Measurements from ENCODE around the gene AGPAT4.
"Not testable (repeated sequence)": the region's sequence is repeated elsewhere in the genome, so short reads cannot be mapped to it uniquely, and the experiment has no call there.

AGPAT4 gene

DNA sequence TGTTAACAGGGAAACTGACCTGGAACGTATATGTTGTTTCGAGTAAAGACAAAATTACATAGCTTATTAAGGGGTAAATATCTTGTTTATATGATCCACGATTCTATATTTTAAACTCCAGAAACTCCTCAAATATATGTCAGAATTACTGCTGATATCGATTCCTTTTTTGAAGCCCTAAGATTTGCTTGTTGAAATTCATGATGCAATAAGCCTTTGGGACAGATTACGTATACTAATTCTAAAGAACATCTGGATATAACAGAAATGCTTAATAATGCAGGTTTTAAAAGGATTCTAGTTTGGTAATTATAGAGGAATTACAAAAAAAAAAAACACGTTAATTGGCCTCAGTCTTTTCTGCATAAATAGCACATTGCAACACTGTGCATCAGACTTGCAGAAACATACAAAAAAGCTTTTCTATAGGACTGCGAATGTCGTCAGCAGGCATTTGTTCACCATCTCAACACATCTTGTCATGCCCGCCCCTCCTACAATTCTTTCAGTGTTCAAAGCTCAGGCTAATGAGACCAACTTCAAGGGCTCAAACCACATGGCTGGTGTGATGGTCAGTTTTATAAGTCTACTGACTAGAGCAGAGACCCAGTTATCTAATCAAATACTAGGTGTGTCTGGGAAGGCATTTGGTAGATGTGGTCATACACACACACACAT lies 74.9 kb downstream of the AGPAT4 start:
- DNase-seq: no peak

DNA sequence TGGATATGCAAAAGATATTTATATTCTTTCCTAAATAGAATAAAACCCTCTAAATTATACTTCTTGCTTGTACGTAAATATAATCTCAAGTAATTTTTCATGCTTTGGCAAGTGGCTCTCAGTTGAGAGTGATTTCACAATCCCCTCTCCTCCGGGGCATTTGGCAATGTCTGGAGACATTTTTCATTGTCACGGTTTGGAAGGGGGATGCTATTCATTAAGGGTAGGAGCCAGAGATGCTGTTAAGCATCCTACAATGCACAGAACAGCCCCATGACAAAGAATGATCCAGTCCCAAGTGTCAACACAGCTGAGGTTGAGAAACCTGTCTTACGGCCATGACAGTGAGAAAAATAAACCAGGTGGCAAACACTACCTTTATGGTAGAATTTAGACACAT lies 75.7 kb downstream of the AGPAT4 start:
- no peak for DNase-seq

DNA sequence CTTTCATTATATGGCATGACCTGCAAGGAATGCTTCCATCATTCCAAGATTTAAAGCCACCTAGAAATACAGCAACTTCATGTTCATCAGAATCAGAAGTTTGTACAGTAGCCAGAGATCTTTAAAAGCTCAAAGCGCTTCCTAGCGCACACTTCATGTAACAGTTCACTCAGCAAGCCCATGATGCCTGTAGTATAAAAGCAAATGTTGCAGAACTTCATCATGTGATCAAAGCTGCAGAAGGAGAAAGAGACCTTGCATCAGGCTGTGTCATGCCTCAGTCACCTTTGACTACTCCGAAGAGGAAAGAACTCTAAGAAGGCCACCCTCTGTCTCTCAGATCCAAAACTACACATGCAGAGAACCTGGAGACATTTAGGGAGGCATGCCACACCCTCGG lies 78.5 kb downstream of the AGPAT4 start:
- no peak for DNase-seq

DNA sequence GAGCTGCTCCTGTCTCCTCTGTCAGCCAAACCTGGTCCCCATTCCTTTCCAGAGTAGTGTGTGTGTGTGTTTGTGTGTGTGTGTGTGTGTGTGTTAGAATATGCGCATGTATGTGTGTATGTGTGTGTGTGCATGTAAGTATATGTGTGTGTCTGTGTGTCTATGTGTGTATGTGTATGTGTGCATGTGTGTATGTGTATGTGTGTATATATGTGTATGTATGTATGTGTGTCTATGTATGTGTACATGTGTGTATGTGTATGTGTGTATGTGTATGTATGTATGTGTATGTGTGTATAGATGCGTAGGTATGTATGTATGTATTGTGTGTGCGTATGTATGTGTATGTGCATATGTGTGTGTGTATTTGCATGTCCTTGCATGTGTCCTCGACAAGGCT lies 79.5 kb downstream of the AGPAT4 start:
- no peak for DNase-seq

DNA sequence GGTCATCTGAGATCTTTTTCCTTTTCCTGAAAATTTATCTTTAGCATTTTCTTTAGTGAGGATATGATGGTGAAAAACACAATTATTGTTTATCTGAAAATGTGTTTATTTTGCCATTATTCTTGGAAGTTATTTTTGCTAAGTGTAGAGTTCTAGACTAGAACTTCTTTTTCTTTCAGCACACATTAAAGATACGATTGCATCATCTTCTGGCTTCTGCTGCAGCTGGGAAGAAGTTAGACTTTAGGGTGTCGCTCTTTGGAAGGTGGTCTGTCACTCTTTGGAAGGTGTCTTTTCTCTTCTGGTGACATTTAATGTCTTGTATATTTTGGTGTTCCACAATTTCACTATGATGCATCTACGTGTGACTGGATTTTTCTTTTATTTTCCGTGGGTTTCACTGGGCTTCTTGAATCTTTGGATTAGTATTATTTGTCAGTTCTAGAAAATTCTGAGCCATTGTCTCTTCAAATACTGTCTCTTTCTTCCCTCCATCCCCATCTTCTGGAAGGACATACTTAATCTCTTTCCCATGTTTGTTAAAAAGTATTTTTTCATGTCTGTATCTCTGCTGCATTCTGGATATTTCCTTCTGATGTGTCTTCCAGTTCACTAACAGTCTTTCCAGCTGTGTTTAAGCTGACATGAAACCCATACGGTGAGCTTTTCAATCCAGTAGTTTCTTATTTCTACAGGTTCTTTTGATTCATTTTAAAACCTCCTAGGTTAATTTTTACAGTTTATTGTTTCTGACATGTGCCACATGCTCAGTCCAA lies 81.0 kb downstream of the AGPAT4 start:
- no peak for DNase-seq

DNA sequence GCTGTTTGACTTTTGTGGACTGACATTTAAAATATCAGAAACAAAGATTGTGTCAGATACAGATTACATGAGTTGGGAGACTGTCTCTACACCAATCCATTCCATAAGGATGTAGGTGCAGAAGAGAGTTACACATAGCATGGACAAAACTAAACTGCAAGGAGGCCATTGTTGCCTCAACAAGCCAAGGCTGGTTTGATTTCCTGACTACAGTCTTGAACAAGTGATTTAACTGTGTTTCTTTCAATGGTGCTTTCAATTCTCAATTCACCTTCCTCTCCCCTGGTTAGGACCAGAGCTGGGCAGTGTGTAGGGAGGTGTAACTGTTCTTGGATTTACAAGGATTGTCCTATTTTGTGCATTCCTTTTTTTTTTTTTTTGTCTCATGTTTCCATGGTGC lies 82.2 kb downstream of the AGPAT4 start:
- DNase-seq: no peak

DNA sequence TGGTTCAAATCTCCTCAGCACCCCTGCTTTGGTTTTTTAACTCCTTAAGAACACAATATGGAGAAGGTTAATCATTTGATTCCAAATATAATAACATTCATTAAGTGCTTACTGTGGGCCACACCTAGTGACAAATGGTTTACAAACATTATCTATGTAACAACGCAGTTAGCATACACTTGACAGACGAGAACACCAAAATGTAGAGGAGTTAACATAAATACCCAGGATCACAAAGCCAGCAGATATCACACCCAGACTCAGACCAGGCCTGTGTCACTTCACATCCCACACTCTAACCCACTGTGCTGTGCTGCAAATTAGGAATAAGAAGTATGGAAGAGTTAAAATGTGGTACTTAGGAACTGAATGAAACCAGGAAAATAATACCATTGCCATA lies 82.9 kb downstream of the AGPAT4 start:
- no peak for DNase-seq

DNA sequence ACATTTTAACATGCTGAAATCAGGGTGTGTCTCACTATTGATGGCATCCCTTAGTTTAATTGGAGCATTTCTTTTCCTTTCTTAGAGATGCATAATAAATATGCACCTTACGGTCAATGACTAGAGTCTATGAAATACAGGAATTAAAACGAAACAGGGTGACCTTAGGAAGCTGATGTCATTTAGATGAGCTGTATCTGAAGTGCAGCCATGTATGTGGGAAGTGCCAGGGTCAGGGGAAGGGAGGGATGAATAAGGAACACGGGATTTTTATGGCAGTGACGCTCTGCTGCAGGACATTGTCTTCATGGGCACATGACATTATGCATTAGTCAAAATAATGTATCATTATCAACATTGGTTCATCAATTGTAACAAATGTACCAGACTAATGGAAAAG lies 84.0 kb downstream of the AGPAT4 start:
- DNase-seq: no peak

DNA sequence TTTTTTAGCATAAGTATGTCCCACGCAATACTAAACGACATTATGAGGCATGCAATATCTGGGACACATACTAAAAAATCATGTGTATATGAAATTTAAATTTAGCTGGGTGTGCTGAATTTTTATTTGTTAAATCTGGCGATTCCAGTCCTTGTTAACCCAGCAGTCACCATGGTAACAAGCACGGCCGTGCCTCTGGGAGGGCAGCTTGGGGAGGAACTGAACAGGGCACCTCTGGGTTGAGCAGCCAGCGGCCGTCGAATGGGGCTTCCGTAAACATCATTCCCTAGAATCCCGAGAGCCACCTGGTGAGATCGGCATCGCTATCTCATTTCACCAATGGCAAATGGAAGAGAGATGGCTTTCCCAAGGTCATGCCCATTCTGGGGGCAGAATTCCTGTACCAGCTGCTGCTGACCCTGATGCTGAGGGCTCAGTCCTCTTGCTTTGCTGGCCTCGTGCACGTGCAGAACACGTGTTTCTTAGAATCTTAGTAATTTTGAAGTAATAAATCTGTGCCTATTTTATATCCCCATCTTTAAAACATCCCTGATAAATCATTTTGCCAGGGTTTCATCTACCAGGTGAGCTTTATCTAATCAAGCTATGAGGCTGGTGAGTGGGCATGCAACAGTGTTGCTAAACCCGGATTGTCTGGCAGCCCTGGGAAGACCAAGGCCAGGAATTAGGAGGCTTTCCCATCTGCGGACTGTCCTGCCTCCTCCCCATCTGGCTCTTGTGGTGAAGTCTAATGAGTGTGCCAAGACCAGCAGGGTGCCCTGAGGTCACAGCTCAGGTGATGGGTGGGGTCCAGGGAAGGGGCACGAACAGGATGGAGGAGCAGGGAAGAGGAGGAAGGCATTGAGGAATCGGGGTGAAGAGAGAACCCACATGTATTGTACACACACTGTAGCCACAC lies 85.1 kb downstream of the AGPAT4 start:
- DNase-seq: no peak

DNA sequence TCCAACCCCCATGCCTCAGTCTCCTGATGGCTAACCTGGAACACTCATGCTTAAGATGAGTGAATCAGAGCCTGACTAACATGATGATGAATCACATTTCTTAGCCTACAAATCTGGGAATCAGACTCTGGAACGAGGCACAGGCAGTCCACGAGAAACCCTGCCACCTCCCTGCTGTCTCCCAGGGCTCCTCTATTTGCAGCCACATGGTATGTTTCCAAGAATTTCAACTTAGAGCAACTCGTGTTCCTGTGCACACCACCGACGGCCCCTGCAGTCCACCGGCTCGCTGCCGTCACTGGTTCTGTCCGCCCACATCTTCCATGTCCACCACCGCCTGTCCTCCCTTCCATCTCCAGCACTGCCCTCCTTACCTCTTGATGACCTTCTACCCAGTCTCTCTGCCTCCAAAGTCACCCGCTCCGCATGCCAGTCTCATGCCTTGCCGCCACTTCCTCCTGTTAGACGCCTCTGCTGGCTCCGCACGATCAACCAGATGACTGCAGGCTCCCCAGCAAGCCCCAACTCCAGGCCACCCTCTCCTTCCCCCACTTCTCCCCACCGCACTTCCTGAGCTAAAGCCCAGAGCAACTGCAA lies 87.6 kb downstream of the AGPAT4 start:
- DNase-seq: no peak

DNA sequence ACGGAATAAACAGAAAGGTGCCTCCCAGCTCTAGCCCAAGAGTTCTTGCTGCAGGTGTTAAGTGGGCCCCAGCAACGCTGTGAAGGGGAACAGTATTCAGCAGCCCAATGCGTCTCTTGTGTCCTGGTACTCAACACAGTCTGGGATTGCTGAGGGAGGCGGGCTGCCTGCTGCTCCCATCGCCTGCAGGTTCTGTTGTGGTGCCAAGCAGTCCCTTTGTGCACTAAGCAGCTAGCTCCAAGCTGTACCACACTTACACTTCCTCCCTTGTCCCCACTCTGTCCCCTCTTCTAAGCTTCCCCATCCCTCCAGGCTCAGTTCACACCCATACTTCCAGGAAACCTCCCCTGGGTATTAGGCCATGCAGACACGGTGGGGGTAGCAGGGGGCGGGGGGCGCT lies 92.7 kb downstream of the AGPAT4 start:
- DNase-seq: no peak

DNA sequence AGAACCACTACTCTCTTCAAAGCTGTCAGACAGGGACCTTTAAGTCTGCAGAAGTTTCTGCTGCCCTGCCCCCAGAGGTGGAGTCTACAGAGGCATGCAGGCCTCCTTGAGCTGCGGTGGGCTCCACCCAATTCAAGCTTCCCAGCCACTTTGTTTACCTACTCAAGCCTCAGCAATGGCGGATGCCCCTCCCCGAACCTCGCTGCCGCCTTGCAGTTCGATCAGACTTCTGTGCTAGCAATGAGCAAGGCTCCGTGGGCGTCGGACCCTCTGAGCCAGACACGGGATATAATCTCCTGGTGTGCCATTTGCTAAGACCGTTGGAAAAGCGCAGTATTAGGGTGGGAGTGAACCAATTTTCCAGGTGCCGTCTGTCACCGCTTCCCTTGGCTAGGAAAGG lies 95.7 kb downstream of the AGPAT4 start:
- not testable (repeated sequence) for DNase-seq

DNA sequence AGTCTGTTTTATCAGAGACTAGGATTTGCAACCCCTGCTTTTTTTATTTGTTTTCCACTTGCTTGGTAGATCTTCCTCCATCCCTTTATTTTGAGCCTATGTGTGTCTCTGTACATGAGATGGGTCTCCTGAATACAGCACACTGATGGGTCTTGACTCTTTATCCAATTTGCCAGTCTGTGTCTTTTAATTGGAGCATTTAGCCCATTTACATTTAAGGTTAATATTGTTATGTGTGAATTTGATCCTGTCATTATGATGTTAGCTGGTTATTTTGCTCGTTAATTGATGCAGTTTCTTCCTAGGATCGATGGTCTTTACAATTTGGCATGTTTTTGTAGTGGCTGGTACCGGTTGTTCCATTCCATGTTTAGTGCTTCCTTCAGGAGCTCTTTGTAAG lies 97.4 kb downstream of the AGPAT4 start:
- DNase-seq: not testable (repeated sequence)

DNA sequence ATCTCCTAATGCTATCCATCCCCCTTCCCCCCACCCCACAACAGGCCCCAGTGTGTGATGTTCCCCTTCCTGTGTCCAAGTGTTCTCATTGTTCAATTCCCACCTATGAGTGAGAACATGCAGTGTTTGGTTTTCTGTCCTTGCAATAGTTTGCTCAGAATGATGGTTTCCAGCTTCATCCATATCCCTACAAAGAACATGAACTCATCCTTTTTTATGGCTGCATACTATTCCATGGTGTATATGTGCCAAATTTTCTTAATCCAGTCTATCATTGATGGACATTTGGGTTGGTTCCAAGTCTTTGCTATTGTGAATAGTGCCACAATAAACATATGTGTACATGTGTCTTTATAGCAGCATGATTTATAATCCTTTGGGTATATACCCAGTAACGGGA lies 101.1 kb downstream of the AGPAT4 start:
- not testable (repeated sequence) for DNase-seq

DNA sequence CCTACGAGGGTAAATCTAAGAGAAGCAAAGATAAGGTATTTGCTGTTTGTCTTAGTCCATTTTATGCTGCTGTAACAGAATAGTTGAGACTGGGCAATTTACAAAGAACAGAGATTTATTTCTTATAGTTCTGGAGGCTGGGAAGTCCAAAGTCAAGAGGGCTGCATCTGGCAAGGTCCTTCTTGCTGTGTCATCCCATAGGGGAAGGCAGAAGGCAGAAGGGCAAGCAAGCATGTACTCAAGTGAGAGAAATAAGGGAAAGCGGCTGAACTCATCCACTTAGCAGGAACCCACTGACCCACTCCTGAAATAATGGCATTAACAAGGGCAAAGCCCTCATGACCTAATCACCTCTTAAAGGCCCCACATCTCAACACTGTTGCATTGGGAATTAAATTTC lies 102.7 kb downstream of the AGPAT4 start:
- DNase-seq: no peak

DNA sequence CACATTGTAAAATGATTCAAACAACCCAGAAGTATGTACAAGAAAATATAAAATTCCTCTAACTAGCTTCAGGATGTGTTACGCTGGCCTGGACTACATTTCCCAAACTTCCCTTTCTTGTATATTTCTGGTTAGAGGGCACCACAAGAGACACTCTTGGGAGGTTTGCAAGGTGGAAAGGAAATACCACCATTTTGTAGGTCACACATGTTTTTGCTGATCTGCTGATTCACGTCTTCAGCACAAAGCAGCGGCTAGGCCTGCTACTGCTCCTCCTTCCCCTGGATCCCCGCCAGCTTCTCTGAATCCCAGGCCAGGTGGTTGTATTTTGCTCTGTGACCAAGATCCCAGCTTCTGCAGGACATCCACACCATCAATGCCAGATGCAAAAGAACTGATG lies 104.2 kb downstream of the AGPAT4 start:
- no peak for DNase-seq

DNA sequence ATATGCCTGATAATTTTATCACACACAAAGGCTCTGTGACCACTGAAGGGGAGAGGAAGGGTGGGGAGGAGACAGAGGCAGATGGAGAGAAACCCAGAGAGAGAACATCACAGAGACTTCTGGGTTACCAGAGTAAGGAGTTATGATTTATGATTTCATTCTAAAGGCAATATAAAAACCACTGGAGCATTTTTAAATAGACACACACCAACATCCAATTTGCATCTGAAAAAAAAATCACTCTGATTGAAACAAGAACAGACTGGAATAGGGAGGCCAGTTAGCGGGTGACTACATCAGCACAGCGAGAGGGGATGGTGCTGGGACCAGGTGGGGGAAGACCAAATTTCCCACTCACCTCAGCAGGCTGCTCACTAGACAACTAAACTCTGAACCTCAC lies 104.8 kb downstream of the AGPAT4 start:
- no peak for DNase-seq

DNA sequence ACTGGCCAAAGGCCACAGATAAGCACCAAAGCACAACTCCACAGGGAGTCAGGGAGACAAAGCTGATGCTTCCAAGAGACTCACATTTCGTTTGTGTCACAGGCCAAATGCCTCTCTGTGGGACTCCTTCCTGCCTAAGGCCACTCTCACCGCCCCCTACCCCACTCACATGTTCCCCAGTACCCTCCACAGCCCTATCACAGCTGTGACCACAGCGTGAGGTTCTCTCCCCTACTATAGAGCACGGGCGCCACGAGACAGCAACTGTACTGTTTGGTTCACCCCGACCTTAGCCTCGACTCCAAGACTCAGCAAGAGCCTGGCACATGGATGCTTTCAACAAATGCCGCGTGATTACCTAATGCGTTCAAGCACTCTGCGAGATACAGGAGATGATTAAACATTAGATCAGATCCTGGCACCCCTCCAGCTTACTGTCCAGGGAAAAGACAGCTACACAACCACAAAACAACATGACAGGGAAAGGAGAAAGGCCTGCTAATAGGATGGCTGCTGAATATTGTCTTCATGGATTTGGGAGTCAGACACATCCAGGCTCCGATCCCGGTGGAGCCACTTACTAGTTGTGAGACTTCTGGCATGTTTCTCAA lies 105.5 kb downstream of the AGPAT4 start:
- DNase-seq: no peak

DNA sequence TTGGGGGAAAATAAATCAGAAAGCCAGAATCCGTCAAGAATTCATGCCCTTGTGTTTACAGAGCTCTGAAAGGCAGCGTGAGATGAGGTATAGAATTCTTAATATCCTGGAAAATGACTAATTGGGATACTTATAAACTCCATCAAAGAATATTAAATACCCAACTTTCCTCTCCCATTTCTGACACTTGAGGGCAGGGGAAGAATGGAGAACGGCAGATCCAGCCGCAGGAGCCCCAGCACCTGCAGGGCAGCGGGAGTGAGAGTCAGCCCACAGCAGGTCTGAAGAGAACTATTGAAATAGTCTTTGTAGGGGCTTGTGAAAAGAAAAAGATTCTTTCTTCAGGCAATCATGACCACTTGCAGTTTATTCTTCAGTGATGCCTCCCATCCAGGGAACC lies 107.2 kb downstream of the AGPAT4 start:
- no peak for DNase-seq

DNA sequence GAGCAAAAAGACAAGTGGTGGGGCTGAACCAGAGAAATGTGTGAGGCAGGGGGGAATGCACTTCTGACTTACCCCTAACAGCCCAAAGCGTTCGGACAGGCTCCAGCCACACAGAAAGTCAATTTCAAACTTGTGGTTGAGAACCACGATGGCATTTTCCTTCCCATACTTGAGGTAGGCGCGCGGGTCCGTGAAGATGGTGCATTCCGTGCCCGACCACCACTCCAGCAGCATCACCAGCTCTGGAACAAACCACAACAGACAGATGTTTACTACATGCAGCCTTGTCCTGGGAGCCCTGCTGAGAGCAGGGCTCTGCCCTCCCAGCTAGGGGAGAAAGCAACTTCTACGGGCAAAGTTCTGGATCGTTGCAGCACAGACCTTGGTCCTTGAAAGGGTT lies 107.7 kb downstream of the AGPAT4 start:
- no peak for DNase-seq

DNA sequence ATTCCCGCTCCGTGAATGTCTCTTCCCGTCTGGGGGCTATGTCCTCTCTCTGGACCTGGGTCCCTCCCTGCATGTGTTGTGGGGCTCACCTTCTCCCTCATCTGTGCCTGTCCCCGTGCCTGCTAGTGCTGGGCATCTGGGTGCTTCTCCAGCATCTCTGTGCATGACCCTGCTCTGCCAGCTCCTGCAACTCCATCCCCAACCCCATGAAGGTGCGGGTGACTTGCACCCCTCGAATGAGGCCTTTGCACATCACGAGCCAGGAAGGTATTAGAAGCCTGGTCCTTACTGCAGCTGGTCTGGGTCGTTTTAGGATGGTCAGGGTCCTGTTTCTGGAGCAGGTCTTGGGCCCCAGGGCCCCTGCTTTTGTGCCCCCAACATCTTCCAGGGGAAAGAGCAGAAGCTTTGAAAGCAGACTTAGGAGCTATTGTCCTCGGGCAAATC lies 109.7 kb downstream of the AGPAT4 start:
- no peak for DNase-seq

DNA sequence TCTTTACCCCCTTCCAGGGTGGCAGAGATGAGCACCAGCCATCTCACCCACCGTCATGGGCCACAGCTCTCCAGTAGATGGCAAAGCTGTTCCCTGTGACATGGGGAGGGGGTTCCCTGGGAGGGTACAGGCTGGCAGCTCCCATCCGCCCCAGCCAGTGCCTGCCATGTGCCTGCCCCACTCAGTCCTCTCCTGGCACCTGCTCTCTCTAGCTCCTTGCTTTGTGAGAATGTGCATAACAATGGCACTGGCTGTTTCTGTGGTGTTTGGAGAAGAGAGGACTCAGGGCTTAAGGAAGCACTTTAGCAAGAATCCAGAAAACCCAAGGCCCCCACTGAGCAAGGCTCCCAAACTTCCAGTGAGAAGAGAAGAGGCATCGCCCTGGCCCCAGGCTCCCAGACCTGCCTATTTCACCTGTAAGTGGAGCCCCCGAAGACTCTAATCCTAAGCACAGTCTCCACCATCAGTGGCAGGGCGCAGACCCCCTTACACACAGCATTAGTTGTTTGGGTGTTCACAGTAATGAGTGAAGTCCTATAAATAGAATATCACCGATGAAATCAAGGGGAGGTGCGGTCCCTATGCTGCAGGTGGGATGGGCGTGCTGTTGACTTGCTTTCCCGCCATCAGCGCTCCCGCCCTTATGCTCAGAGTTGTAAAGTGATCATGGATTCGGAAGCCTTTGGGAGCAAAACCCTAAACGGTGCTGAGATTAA lies 110.2 kb downstream of the AGPAT4 start:
- DNase-seq: no peak

Data from NCI-H2081 treated with DMSO at 0.1 percent for 48 hours (cell line).